Right lobe of liver (tissue), 4 donors: ENCODE results near the gene SRPK1.
"Not testable (repeated sequence)": the region's sequence is repeated elsewhere in the genome, so short reads cannot be mapped to it uniquely, and the experiment has no call there.

Experiments used
- CTCF ChIP-seq, 4 donors: fragments of 200-600 bp in 3 of 4; fragments of 450-650 bp in 1 of 4; IDR thresholded peaks; one replicate each; pipeline versions ENCODE4 v1.5.1 to v1.8.0; 2016 to 2022; ENCODE audit warnings: antibody characterized with exemption in 4 of 4, mild to moderate bottlenecking in 2 of 4
- POLR2A ChIP-seq: fragments of 450-650 bp; IDR thresholded peaks from one replicate; pipeline ENCODE4 v1.6.1; 2017; ENCODE audit warnings: antibody characterized with exemption, mild to moderate bottlenecking
- donor health status: DM: no; HTN: no; CAD: no.
- donor health status: DM: no; HTN: no; CAD: no.
- donor health status: DM: no; HTN: yes; CAD: no.

- not testable (repeated sequence) for TF ChIP-seq POLR2A; CTCF (IDR thresholded peaks at IDR 0.05)
Observed at GRCh38 chr6:35909571-35909970, 11.3 kb downstream of the SRPK1 start.
